Fibroblast of lung (primary cell): ENCODE results near the gene KCNT2. TPM values are rescaled to one million over a fixed set of nuclear protein-coding genes. Genes with fewer than 3 reads are reported as not detected.

ENCODE experiments used
- DNase-seq, 2 donors: peaks; one replicate each; pipeline versions ENCODE4 v3.0.0 to v3.0.0-alpha.2; 2010; ENCODE audit warnings: low read depth in 2 of 2
- H2AFZ ChIP-seq: 2 replicates; pipeline ENCODE4 v1.5.1; 2012; ENCODE audit warnings: low read length, control low read depth, inconsistent platforms
- H3K27ac ChIP-seq: 2 replicates; pipeline ENCODE4 v1.5.1; 2011; ENCODE audit warnings: low read length, control low read depth; ENCODE audit not compliant: insufficient read depth
- H3K27me3 ChIP-seq: 2 replicates; pipeline ENCODE4 v1.5.1; 2011; ENCODE audit warnings: mild to moderate bottlenecking, low read length; ENCODE audit not compliant: control insufficient read depth, insufficient read depth
- H3K36me3 ChIP-seq: 2 replicates; pipeline ENCODE4 v1.5.1; 2011; ENCODE audit warnings: low read length; ENCODE audit not compliant: control insufficient read depth, insufficient read depth
- H3K4me1 ChIP-seq: 2 replicates; pipeline ENCODE4 v1.5.1; 2011; ENCODE audit warnings: low read length; ENCODE audit not compliant: control insufficient read depth, insufficient read depth; ENCODE audit errors: extremely low read depth
- H3K4me2 ChIP-seq: 2 replicates; pipeline ENCODE4 v1.5.1; 2011; ENCODE audit warnings: low read length, control low read depth; ENCODE audit not compliant: insufficient read depth; ENCODE audit errors: extremely low read depth
- H3K4me3 ChIP-seq, 4 experiments: fragments of 200-600 bp in 1 of 4; sonication (generic) in 1 of 4; replicated peaks in 1 of 4; 2 replicates each; pipeline ENCODE4 v1.5.1; 2011 to 2016; ENCODE audit warnings: low read length in 4 of 4, low read depth in 3 of 4, mild to moderate bottlenecking in 3 of 4, control low read depth in 2 of 4, inconsistent platforms in 1 of 4, mixed read lengths in 1 of 4; ENCODE audit not compliant: insufficient read depth in 1 of 4; ENCODE audit errors: control extremely low read depth in 1 of 4
- H3K79me2 ChIP-seq: 2 replicates; pipeline ENCODE4 v1.5.1; 2012; ENCODE audit warnings: mild to moderate bottlenecking, low read length, inconsistent platforms; ENCODE audit not compliant: control insufficient read depth, insufficient read depth
- H3K9ac ChIP-seq: 2 replicates; pipeline ENCODE4 v1.5.1; 2011; ENCODE audit warnings: mild to moderate bottlenecking, low read length, control low read depth; ENCODE audit not compliant: insufficient read depth
- H3K9me3 ChIP-seq: 2 replicates; pipeline ENCODE4 v1.5.1; 2012; ENCODE audit warnings: low read depth, low read length; ENCODE audit not compliant: control insufficient read depth, insufficient read depth
- H4K20me1 ChIP-seq: 2 replicates; pipeline ENCODE4 v1.5.1; 2011; ENCODE audit warnings: low read length; ENCODE audit not compliant: control insufficient read depth, insufficient read depth; ENCODE audit errors: extremely low read depth
- EZH2 ChIP-seq: IDR thresholded peaks from 2 replicates; pipeline ENCODE4 v1.5.1; 2012; ENCODE audit warnings: low read length, control low read depth, mild to moderate bottlenecking; ENCODE audit errors: missing control alignments
- polyA plus RNA-seq, 2 donors: library from polyadenylated mRNA; depleted of rRNA in 1 of 2; stranded (reverse) in 1 of 2; unstranded in 1 of 2; fragments of >200 nt; gene quantifications; 2 replicates each; pipeline ENCODE4 v1.2.1, GENCODE V29; 2011 to 2012; ENCODE audit warnings: missing spikeins in 1 of 2
- total RNA-seq: library from RNA; depleted of rRNA; stranded (reverse); fragments of >200 nt; gene quantifications from 2 replicates; pipeline ENCODE4 v1.2.1, GENCODE V29; 2014
- TF ChIP-seq, protein P1 (sequence below), 2 donors: IDR thresholded peaks in 1 of 2; conservative IDR thresholded peaks in 1 of 2; 1 replicate in 1 of 2; 2 replicates in 1 of 2; pipeline ENCODE4 v1.5.1; 2011 to 2012; ENCODE audit warnings: low read length in 2 of 2, control low read depth in 1 of 2, inconsistent platforms in 1 of 2, low read depth in 1 of 2, mild to moderate bottlenecking in 1 of 2

Gene KCNT2
- total and polyA plus RNA-seq, 2 donors (not counting 1 experiment from before 2014, with no cell fraction given) = 0.96 to 8.1 TPM

GRCh38 chr1:196481616-196482015, 126.6 kb downstream of the KCNT2 start:
- no peaks in the 10 kb centered on the region for H3K27me3 ChIP-seq
- H3K9ac ChIP-seq = no peak overlapping the region
- no peaks in the 10 kb centered on the region for H3K4me1 ChIP-seq
- H3K36me3 ChIP-seq = no peaks in the 10 kb centered on the region
- no peak overlapping the region for H3K27ac ChIP-seq
- H3K79me2 ChIP-seq = no peaks in the 10 kb centered on the region
- H3K4me3 ChIP-seq = no peak overlapping the region
- H3K9me3 ChIP-seq = no peaks in the 10 kb centered on the region
- no peaks in the 10 kb centered on the region for H4K20me1 ChIP-seq
- no peak for TF ChIP-seq EZH2
- TF ChIP-seq, protein P1, sequence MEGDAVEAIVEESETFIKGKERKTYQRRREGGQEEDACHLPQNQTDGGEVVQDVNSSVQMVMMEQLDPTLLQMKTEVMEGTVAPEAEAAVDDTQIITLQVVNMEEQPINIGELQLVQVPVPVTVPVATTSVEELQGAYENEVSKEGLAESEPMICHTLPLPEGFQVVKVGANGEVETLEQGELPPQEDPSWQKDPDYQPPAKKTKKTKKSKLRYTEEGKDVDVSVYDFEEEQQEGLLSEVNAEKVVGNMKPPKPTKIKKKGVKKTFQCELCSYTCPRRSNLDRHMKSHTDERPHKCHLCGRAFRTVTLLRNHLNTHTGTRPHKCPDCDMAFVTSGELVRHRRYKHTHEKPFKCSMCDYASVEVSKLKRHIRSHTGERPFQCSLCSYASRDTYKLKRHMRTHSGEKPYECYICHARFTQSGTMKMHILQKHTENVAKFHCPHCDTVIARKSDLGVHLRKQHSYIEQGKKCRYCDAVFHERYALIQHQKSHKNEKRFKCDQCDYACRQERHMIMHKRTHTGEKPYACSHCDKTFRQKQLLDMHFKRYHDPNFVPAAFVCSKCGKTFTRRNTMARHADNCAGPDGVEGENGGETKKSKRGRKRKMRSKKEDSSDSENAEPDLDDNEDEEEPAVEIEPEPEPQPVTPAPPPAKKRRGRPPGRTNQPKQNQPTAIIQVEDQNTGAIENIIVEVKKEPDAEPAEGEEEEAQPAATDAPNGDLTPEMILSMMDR (conservative IDR thresholded peaks at IDR 0.05 in 1 of 2, IDR thresholded peaks at IDR 0.05 in 1 of 2; ENCODE audit: low read depth in 1 of 2, low read length in 2 of 2) = no peak
- no peak overlapping the region for H2AFZ ChIP-seq
- DNase-seq = peak; percentile 13 to 19
- no peak overlapping the region for H3K4me2 ChIP-seq

- H3K27ac ChIP-seq = no peak overlapping the region
- no peak overlapping the region for H2AFZ ChIP-seq
- no peak overlapping the region for H3K4me2 ChIP-seq
- no peak for DNase-seq
- H3K9ac ChIP-seq = no peak overlapping the region
- no peaks in the 10 kb centered on the region for H3K9me3 ChIP-seq
- no peaks in the 10 kb centered on the region for H3K4me1 ChIP-seq
- H3K36me3 ChIP-seq = no peaks in the 10 kb centered on the region
- no peaks in the 10 kb centered on the region for H3K79me2 ChIP-seq
- H3K4me3 ChIP-seq = no peak overlapping the region
- H4K20me1 ChIP-seq = no peaks in the 10 kb centered on the region
- TF ChIP-seq, protein P1 (conservative IDR thresholded peaks at IDR 0.05 in 1 of 2, IDR thresholded peaks at IDR 0.05 in 1 of 2; ENCODE audit: low read depth in 1 of 2, low read length in 2 of 2) = peak in 1 of 2 donors; percentile 1
- no peak for TF ChIP-seq EZH2
- no peaks in the 10 kb centered on the region for H3K27me3 ChIP-seq
Measured at GRCh38 chr1:196477262-196477661, 131.0 kb downstream of the KCNT2 start.

GRCh38 chr1:196467230-196467925, 140.9 kb downstream of the KCNT2 start:
- Histone ChIP-seq H3K4me1 (peaks cover 15% of the 10 kb centered on the region), H2AFZ (no peak overlapping the region), H3K79me2 (no peaks in the 10 kb centered on the region), H3K36me3 (no peaks in the 10 kb centered on the region), H3K27me3 (no peaks in the 10 kb centered on the region), H3K4me2 (peak overlapping the region; percentile 61), H4K20me1 (no peaks in the 10 kb centered on the region), H3K9ac (no peak overlapping the region), H3K4me3 (no peak overlapping the region), H3K27ac (peak overlapping the region; percentile 73), H3K9me3 (no peaks in the 10 kb centered on the region)
- DNase-seq = peak; percentile 8 to 73
- no peak for TF ChIP-seq EZH2
- TF ChIP-seq, protein P1 (conservative IDR thresholded peaks at IDR 0.05 in 1 of 2, IDR thresholded peaks at IDR 0.05 in 1 of 2; ENCODE audit: low read depth in 1 of 2, low read length in 2 of 2) = no peak
